ENCODE results near the gene ATG4D.

- TF ChIP-seq CTCF (IDR thresholded peaks at IDR 0.05) (peak in 1 of 3 experiments; percentile 1), POLR2A (IDR thresholded peaks at IDR 0.05) (no peak)
These were observed 11.3 kb downstream of the ATG4D start for GRCh38 chr19:10554760-10555609.

Data from testis (tissue), 2 donors.